ENCODE results near the gene THPO.

- TF ChIP-seq EZH2 (IDR thresholded peaks at IDR 0.05; ENCODE audit: borderline replicate concordance, control insufficient read depth, low read depth, low read length): no peak
- TF ChIP-seq, protein P1, sequence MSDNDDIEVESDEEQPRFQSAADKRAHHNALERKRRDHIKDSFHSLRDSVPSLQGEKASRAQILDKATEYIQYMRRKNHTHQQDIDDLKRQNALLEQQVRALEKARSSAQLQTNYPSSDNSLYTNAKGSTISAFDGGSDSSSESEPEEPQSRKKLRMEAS (IDR thresholded peaks at IDR 0.05; ENCODE audit: low read depth, low read length): no peak
- no peak for TF ChIP-seq CEBPZ (IDR thresholded peaks at IDR 0.05; ENCODE audit: low read depth, low read length)
- TF ChIP-seq CTCF (IDR thresholded peaks at IDR 0.05 in 2 of 3, conservative IDR thresholded peaks at IDR 0.05 in 1 of 3; ENCODE audit: control insufficient read depth in 2 of 3, extremely low read depth in 1 of 3, insufficient read depth in 1 of 3, low read depth in 3 of 3, low read length in 3 of 3): no peak
- no peak for TF ChIP-seq TBL1XR1 (IDR thresholded peaks at IDR 0.05; ENCODE audit: low read depth, low read length)
- TF ChIP-seq ZNF592 (IDR thresholded peaks at IDR 0.05): no peak
Observed at GRCh38 chr3:184359610-184360009, 18.4 kb downstream of the THPO start.
